Measurements from ENCODE around the gene DTNB.

DNA sequence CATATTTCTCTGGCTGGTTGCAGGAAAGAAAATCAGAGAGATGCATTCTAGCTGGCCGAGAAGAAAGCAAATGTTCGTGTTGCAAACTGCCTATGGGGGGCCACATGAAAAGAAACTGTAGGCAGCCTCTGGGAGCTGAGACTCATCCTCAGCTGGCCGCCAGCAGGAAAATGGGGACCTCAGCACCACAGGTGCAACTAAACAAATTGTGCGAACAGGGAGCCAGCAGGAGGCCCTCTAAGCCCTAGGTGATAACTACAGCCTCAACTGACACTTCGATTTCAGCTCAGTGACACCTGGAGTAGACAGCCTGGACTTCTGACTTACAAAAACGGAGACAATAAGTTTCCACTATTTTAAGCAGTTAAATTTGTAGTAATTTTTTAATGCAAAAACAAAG, 107.3 kb downstream of the DTNB start:
- TF ChIP-seq, protein P1, sequence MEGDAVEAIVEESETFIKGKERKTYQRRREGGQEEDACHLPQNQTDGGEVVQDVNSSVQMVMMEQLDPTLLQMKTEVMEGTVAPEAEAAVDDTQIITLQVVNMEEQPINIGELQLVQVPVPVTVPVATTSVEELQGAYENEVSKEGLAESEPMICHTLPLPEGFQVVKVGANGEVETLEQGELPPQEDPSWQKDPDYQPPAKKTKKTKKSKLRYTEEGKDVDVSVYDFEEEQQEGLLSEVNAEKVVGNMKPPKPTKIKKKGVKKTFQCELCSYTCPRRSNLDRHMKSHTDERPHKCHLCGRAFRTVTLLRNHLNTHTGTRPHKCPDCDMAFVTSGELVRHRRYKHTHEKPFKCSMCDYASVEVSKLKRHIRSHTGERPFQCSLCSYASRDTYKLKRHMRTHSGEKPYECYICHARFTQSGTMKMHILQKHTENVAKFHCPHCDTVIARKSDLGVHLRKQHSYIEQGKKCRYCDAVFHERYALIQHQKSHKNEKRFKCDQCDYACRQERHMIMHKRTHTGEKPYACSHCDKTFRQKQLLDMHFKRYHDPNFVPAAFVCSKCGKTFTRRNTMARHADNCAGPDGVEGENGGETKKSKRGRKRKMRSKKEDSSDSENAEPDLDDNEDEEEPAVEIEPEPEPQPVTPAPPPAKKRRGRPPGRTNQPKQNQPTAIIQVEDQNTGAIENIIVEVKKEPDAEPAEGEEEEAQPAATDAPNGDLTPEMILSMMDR (IDR thresholded peaks at IDR 0.05; ENCODE audit: insufficient read depth, low read length): no peak
- TF ChIP-seq POLR2AphosphoS5 (IDR thresholded peaks at IDR 0.05; ENCODE audit: low read depth) (no peak), GABPA (IDR thresholded peaks at IDR 0.05; ENCODE audit: low read depth) (no peak)
